K562 treated with DMSO at 1 percent for 12 hours (cell line): ENCODE data around the gene MAT2B. TPM values are rescaled to one million over a fixed set of nuclear protein-coding genes. Genes with fewer than 3 reads are reported as not detected.

ENCODE experiments used
- total RNA-seq: library from RNA; unstranded; fragments of 300-600 nt; gene quantifications from 2 replicates; pipeline ENCODE4 v1.2.3, GENCODE V29; 2022; ENCODE audit not compliant: insufficient read depth

Gene MAT2B
- total RNA-seq = 22.2 and 41.6 TPM in 2 replicates

DNA sequence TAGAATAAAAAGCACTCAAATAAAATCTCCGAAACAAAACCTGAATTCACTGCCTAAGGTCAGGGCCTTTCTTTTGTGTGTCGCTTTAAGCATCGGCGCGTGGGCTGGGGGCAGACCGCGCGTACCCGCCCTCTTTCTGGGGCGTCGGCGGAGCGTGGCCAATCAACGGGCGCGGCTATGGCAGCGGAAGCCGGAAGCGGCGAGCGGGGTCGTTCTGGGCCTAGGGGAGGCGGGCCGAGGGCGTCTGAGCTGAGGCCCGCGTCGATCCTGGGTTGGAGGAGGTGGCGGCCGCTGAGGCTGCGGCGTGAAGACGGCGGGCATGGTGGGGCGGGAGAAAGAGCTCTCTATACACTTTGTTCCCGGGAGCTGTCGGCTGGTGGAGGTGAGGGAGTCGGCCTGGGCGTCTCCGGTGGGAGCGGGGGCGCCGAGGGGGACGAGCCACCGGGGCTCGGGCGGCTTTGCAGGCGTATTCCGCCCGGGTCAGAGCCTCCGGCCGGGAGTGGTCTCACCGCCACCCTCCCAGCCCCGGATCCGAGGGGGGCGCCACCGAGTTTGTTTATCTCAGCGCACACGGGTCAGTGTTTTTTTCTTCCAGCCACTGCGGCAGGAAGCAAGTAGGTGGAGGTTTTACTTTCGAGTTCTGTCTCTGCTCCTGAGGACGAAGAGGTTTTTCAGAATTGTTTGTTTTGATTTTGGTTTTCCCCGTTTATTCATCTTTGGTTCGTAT is at the start of gene MAT2B:
Gene MAT2B, plus strand, starts transcription at position 252 of the 727 bp plus-strand sequence. Its CDS starts 68 bp downstream, at position 320.

GRCh38 chr5:163459819-163460561 is 45.4 kb upstream of the MAT2B start, which contains the start of gene NUDCD2:
Gene NUDCD2, minus strand, starts transcription at chr5:163460102. Its CDS starts 52 bp downstream, at chr5:163460050.

GRCh38 chr5:163460562-163461171 is 44.8 kb upstream of the MAT2B start, which contains the start of gene HMMR:
Gene HMMR, plus strand, starts transcription at chr5:163460632. Its CDS starts 61 bp downstream, at chr5:163460693.

Other genes with a start within 250 kb of the MAT2B start
- 127 and 213 TPM in 2 replicates for gene CCNG1, start 68.0 kb upstream of the MAT2B start, total RNA-seq
- gene NUDCD2, start 45.5 kb upstream of the MAT2B start, total RNA-seq = 19.9 and 28.4 TPM in 2 replicates
- gene HMMR, start 45.0 kb upstream of the MAT2B start, total RNA-seq = 21.8 and 46.7 TPM in 2 replicates